DMS53 treated with DMSO at 0.1 percent for 48 hours (cell line): ENCODE data around the gene RPUSD4.

Experiments used
- DNase-seq: peaks from one replicate; lab custom pipeline; 2025; ENCODE audit not compliant: unreplicated experiment; lab: John Stamatoyannopoulos, UW

RPUSD4 gene

DNA sequence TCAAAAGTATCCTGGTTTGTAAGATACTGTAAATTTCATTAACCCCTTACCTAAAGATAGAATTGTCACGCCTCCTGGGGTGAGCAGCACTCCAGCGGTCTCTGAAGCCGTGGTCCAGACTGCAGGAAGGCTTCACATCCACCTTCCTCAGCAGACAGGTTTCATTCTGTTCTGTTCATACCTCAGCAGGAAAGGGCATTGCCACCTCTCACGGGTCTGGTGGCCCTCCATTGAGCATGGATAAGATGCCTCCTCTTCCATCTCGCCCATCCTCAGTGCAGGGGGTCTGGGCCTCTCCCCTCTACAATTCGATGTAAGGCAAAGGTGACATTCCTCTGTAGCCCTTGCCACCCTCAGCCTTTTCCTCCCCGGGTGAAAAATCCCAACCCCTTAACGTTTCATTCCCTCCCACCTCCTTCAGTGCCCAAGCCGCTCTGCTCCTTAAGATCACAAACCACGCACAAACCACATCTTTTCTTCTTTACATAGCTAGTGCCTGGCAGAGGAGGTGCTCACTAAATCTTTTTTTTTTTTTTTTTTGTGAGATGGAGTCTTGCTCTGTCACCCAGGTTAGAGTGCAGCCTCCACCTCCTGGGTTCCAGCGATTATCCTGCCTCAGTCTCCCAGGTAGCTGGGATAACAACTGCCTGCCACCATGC is 28.5 kb downstream of the RPUSD4 start:
- no peak for DNase-seq

DNA sequence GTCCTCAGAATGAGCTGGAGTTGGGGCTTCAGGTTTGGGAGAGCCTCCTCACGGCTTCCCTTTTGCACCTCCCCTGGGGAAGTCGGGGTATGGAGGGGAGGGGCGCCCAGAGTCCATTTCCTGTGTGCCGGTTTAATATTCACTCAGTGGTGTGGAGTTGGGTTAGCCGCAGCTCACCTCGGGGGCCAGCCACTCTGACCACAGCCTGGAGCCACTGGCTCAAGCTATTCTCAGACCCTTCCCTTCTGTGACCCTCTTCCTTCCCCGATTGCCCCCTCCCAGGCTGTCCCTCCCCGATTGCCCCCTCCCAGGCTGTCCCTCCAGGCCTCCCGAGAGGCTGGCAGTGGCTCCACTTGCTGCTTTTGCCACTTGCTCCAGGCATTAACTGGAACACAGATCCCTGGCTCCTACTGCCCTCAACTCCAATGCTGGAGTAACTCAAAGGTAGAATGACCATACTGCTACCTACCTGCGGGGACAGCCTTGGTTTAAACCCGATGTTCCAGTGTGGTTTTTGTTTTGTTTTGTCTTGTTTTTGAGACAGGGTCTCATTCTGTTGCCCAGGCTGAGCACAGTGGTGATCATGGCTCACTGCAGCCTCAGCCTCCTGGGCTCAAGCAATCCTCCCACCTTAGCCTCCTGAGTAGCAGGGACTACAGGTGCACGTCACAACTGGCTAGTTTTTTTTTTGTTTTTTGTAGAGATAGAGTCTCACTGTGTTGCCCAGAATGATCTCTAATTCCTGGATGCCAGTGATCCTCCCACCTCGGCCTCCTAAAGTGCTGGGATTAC is 29.3 kb downstream of the RPUSD4 start:
- no peak for DNase-seq

GRCh38 chr11:126176853-126177470 is 34.5 kb downstream of the RPUSD4 start:
- no peak for DNase-seq

- no peak for DNase-seq
Measured at GRCh38 chr11:126175393-126175792, 36.1 kb downstream of the RPUSD4 start.

- no peak for DNase-seq
Measured at GRCh38 chr11:126174816-126175215, 36.6 kb downstream of the RPUSD4 start.

DNA sequence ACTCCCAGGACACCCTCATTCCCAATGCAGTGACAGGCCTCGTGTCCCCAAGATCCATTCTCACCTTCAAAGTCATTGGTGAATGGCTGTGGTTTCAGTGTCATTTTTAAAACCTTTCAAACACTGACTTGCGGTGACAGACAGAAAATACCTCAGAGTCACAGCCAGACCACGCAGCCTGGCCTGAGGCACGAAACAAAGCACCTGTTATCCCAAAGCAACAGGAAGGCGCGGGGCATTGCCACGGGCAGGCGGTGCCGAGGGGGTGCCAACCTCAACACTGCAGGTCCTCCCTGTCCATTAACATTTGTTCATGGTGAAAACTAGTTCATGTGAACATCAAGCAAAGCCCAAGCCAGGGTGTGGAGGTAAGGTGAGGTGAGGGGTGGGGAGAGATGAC is 38.2 kb downstream of the RPUSD4 start:
- DNase-seq: no peak

- no peak for DNase-seq
Measured at GRCh38 chr11:126172596-126173038, 38.8 kb downstream of the RPUSD4 start.

DNA sequence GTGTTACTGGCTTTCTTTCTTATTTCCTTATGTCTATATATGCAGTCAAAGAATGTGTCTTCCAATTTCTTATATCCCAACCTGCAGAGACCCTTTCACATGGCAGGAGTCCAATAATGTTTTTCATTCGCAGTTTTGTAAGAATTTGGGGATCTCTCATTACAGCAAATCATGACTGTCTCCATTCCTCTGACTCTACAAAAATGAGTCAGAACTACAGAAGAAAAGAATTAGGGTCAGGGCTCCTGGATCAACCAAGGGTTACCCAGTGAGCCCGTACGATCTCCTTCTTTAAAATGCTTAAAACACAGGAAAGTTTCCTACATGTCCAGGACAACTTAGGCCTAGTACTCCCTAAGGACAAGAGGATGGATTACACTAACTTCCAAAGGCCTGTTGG is 42.2 kb downstream of the RPUSD4 start:
- no peak for DNase-seq

- no peak for DNase-seq
Measured at GRCh38 chr11:126167488-126167887, 44.0 kb downstream of the RPUSD4 start.

GRCh38 chr11:126166413-126166812 is 45.0 kb downstream of the RPUSD4 start:
- no peak for DNase-seq

DNA sequence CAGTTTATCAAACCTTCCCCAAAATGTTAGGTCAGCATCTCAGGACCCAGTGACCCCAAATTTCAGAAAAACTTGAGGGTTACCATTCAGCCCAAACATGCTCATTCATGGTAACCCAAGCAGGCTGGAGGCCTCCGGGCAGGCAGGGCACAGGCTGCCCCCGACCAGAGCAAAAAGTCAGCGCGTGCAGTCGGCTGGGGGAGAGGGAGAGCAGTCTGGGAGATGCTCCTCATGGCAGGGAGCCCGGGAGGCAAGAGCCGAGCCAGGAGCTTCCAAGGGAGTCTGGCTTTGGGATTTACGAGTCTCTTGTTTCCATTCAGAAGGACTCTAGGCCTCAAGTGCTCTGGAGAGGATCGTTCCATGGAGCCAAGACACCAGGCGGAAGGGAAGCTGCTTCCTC is 45.7 kb downstream of the RPUSD4 start:
- DNase-seq: no peak

GRCh38 chr11:126165311-126165720 is 46.1 kb downstream of the RPUSD4 start:
- DNase-seq: no peak

DNA sequence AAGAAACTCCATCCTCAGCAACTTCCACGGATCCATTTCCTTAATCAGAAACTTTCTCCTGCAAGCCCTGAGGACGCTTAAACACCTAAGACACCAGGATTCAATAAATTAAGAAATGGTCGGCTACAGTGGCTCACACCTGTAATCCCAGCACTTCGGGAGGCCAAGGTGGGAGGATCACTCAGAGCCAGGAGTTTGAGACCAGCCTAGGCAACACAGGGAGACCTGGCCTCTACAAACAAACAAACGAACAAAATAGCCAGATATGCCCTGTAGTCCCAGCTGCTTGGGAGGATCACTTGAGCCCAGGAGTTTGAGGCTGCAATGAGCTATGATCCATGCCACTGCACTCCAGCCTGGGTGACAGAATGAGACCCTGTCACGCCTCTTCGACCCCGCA is 46.7 kb downstream of the RPUSD4 start:
- no peak for DNase-seq

DNA sequence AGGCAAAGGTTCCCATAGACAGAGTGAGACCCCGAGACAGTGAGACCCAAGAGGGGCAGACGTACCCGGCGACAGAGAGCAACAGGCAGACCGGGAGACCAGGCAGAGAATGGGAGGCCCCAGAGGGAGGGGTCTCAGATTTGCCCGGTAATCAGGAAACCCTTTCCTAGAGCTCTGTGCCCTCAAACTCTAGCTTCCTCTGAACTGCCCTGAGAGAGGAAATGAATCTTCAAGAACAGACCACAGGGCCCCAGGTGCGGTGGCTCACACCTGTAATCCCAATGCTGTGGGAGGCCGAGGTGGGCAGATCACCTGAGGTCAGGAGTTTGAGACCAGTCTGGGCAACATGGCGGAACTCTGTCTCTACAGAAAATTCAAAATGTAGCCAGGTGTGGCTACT is 47.7 kb downstream of the RPUSD4 start:
- DNase-seq: no peak

DNA sequence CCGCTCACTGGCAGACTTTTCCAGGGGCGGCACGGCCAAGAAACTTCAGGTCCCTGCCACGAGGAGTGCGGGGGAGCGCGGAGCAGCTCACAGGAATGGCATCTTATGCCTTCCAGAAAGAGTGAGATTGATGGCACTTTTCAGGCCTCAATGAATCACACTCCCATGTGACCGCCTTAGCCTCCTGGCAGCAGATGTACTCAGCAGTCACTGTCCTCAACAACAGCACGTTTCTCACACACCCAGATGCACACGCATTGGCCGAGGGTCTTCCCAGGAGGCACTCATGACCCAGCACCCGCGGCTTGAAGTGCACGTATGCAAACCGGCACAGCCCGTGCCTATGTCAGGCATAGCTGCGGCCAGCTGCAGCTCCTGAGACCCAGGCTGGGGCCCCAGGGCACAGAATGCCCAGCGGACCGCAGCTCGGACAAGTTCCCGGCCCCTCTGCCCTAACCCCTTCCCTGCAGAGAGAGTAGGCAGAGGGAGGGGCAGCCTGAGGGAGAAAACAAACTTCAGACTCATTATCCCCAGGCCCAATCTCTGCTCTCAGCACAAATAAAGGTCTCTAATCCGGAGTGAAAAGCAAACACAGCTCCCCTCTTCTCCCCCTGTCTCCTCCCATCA is 48.3 kb downstream of the RPUSD4 start:
- DNase-seq: no peak

GRCh38 chr11:126162306-126163030 is 49.0 kb downstream of the RPUSD4 start:
- DNase-seq: no peak

DNA sequence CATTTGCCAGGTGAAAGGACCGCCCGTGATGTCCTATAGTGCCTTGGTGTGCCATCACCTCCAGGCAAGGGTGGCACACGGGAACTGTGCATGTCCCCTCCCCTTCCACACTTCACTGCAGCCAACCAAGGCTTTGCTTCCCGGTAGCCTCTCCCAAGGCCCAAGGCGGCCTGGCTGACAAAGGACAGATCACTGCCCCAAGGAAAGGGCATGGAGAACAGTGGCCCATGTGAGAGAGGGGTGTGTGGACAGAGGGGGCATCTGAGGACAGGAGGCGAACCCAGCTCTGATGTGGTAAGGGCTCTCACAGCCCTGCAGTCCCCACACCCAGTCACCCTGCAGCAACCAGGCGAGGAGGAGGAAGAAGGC is 50.4 kb downstream of the RPUSD4 start:
- DNase-seq: no peak

DNA sequence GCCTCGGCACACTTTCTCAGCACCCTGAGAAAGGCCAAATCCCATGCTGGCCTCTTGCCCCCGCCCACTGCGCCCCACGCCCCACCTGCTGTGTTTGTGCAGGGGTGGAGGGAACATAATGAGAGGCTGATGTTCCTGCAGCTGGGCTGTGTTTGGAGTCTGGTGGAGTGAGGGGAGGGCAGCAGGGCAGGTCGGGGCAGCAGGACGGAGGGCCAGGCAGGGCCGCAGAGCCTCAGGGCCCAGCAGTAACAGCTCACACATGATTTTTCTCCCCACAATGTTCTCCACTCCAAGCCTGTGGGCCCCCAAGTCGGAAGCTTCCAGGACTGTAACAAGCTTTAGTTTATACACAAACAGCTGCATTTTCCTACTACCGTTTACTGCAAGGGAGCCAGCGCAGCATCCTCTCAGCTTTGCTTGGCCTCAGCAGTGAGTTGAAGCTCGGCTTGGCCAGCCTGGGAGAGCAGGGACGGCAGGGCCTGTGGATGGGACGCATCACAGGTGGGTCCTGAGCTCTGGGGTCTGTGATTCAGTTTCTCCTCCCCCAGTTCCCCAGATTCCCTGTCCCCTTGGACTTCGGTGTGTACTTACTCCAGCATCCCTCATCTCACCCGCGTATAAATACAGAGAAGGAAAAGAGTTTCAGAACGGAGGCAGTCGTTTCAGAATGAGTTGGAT is 51.0 kb downstream of the RPUSD4 start:
- DNase-seq: no peak

DNA sequence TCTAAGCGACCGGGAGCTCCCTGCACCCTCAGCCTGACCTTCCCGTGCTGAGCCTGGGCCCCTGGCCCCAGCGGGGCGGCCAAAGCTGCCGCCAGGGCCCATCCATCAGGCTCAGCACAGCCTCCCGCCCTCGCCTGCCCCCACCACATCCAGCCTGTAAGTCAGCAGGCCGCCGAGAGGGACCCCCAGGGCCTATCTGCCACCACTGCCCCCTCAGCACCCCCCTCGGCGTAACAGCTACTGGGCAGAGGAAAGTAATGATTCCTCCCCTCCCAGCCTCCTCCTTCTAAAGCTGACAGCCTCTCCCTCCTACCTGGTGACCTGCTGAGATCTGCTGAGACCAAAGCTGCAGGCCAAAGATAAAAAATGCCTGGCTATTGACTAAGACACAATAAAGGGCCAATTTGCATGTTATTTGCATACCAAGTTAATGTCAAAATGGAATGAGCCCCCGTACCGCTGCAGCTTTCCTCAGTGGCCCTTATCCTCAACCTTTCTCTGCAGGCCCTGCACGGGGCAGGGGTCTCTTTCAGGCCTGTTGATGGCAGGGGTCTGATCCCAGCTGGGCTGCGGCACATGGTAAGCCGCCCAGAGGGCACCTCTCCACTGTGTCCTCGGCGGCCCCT is 51.6 kb downstream of the RPUSD4 start:
- DNase-seq: no peak
